HEK293T (cell line): Measurements from ENCODE around the gene SLA2.
"Not testable (repeated sequence)": the region's sequence is repeated elsewhere in the genome, so short reads cannot be mapped to it uniquely, and the experiment has no call there.

Experiments
- ARNT ChIP-seq: fragments of 450-650 bp; IDR thresholded peaks from 2 replicates; pipeline ENCODE4 v1.6.1; 2017; ENCODE audit warnings: mild to moderate bottlenecking
- BHLHE40 ChIP-seq: fragments of 450-650 bp; IDR thresholded peaks from 2 replicates; pipeline ENCODE4 v1.6.1; 2016; ENCODE audit warnings: mild to moderate bottlenecking, moderate library complexity, borderline replicate concordance
- ELF4 ChIP-seq: fragments of 450-650 bp; IDR thresholded peaks from 2 replicates; pipeline ENCODE4 v1.6.1; 2017; ENCODE audit warnings: antibody characterized with exemption
- FOXA1 ChIP-seq: fragments of 450-650 bp; IDR thresholded peaks from 2 replicates; pipeline ENCODE4 v1.6.1; 2016; ENCODE audit warnings: mild to moderate bottlenecking
- FOXK2 ChIP-seq: fragments of 450-650 bp; IDR thresholded peaks from 2 replicates; pipeline ENCODE4 v1.6.1; 2016; ENCODE audit warnings: mild to moderate bottlenecking
- SP1 ChIP-seq: fragments of 450-650 bp; IDR thresholded peaks from 2 replicates; pipeline ENCODE4 v1.6.1; 2017
- SUZ12 ChIP-seq: fragments of 450-650 bp; IDR thresholded peaks from 2 replicates; pipeline ENCODE4 v1.6.1; 2016; ENCODE audit warnings: mild to moderate bottlenecking
- TARDBP ChIP-seq: fragments of 450-650 bp; IDR thresholded peaks from 2 replicates; pipeline ENCODE4 v1.6.1; 2016
- ZNF384 ChIP-seq: fragments of 450-650 bp; IDR thresholded peaks from 2 replicates; pipeline ENCODE4 v1.6.1; 2016

- not testable (repeated sequence) for TF ChIP-seq ELF4, TARDBP, SUZ12, ZNF384, BHLHE40, FOXA1, SP1, FOXK2, ARNT
These were observed 49.5 kb upstream of the SLA2 start for GRCh38 chr20:36695467-36695866.
